ENCODE measurements around the gene RB1.

- TF ChIP-seq POLR2A (IDR thresholded peaks at IDR 0.05) = no peak
- no peak for TF ChIP-seq CTCF (IDR thresholded peaks at IDR 0.05)
Observed at GRCh38 chr13:48404952-48405351, 101.4 kb downstream of the RB1 start.

Data from esophagus squamous epithelium (tissue), 4 donors.